ENCODE data around the gene PCSK2.

The PCSK2 gene

GRCh38 chr20:17501701-17502100 is 274.9 kb downstream of the PCSK2 start:
- no peak for TF ChIP-seq CTCF (IDR thresholded peaks at IDR 0.05; ENCODE audit: low read depth, low read length, missing control alignments)
- no peak overlapping the region for H3K4me3 ChIP-seq (ENCODE audit: low read depth, low read length)
- no peak for DNase-seq (ENCODE audit: low read depth)
- in situ Hi-C loops (cut with HindIII; ENCODE audit: low sequenced_read_pairs): no loop called here

DNA sequence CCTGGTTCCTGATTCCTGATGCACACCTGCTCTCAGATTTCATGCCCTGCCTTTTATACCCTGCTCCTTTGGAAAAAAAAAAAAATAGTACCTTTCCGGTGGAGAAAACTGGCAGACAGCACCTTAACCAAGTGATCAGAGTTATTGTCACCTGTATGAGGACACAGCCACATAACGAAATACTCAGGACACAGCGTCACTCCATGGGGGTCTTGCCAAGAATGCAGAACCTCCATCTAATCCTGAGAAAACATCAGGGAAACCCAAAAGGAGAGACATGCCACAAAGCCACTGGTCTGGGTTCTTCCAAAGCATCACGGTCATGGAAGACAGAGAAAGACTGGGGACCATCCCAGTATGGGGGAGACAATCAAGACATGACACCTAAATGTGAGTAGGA is 275.3 kb downstream of the PCSK2 start:
- DNase-seq (ENCODE audit: low read depth): no peak
- no peak for TF ChIP-seq CTCF (IDR thresholded peaks at IDR 0.05; ENCODE audit: low read depth, low read length, missing control alignments)
- in situ Hi-C loops (cut with HindIII; ENCODE audit: low sequenced_read_pairs): no loop called here
- H3K4me3 ChIP-seq (ENCODE audit: low read depth, low read length): no peak overlapping the region

DNA sequence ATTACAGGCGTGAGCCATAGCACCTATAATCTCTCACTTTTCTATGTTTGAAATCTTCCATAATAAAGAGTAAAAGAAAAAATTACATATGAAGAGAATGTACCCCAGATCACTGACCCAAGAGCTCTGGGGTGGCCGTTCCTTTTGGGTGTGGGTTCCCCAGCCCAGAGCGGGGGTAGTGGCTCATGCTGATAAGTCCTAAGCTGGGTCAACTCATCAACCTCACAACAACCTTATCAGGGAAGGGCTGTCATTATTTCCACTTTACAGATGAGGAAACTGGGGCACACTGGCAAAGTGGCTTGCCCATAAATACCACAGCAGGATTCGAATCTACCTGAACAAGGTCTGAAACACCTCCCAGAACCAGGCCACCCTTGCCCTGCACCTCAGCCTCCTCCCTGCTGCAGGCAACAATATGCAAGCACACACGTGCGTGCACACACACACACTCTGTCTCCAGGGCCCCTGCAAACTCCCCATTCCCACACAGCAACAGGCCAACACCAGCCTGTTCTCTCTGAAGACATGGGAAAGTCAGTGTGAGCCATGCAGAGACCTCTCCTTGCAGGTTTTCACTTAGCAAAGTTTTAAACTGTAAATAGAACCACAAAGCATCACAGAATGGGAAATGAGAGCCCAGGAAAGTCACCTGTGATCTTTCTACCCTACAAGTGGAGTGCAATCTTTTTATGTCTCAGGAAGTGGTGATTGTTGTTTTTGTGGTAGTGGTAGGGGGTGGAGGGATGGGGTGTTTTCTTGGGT is 276.6 kb downstream of the PCSK2 start:
- in situ Hi-C loops (cut with HindIII; ENCODE audit: low sequenced_read_pairs): no loop called here
- DNase-seq (ENCODE audit: low read depth): no peak
- no peak overlapping the region for H3K4me3 ChIP-seq (ENCODE audit: low read depth, low read length)
- TF ChIP-seq CTCF (IDR thresholded peaks at IDR 0.05; ENCODE audit: low read depth, low read length, missing control alignments): no peak

DNA sequence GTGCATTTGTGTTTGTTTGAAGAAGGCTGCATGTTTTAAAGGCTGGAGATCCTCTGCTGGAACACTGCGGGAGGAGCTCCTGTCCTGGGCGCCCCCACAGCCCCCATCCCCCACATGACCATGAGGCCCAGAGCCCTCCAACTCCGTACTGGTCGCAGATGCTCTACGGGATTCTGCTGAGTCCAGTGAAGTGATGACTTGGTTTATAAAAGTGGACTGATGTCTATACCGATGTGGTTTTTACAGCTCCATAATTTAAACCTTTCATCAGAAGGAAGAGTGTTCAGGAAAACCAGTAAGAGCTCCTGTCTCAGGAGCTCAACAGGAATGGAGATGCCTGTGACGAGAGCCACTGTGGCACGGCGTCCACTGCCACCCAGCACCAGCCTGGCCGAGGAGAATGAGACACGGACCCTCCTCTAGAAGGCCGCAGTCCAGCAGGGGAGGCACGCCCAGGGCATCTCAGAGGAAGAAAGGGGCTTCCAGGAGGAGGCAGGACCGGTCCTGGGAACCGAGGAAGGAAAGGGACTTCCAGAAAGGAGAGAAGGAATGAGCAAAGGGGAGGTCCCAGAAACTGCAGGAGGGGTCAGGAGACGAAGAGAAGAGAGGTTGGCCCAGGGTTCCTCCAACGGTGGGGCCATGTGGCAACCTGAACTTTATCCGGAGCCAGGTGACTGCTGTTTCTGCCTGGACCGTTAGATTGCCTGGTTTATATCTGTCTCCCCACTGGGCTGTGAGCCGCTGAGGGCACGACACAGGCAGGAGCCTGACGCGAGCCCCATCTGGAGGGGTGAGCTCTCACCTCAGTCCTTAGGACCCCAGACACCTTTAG is 277.4 kb downstream of the PCSK2 start:
- no peak for TF ChIP-seq CTCF (IDR thresholded peaks at IDR 0.05; ENCODE audit: low read depth, low read length, missing control alignments)
- in situ Hi-C loops (cut with HindIII; ENCODE audit: low sequenced_read_pairs): no loop called here
- DNase-seq (ENCODE audit: low read depth): no peak
- peak overlapping the region; percentile 45 for H3K4me3 ChIP-seq (ENCODE audit: low read depth, low read length)

- TF ChIP-seq CTCF (IDR thresholded peaks at IDR 0.05; ENCODE audit: low read depth, low read length, missing control alignments): peak; percentile 39
- in situ Hi-C loops (cut with HindIII; ENCODE audit: low sequenced_read_pairs): loop anchor here (5.0 kb wide), 1 partner anchor 777 kb away; no protein-coding TSS in a partner anchor
- peak; percentile 16 for DNase-seq (ENCODE audit: low read depth)
- peak overlapping the region; percentile 45 for H3K4me3 ChIP-seq (ENCODE audit: low read depth, low read length)
Observed at GRCh38 chr20:17504898-17505635, 278.2 kb downstream of the PCSK2 start.
